Posterior vena cava (tissue), 2 donors: ENCODE results near the gene DLGAP4. TPM values are rescaled to one million over a fixed set of nuclear protein-coding genes. Genes with fewer than 3 reads are reported as not detected.

Experiments
- DNase-seq: peaks from one replicate; pipeline ENCODE4 v3.0.0-alpha.2; 2020; ENCODE audit warnings: low spot score
- intact Hi-C, 2 donors: fragments of 100-400 bp; cut with DNase I; formaldehyde crosslinking; loops; one replicate each; pipeline versions ENCODE4 v1.14.1 to v1.14.2; 2022 to 2023
- long read RNA-seq, 2 donors: library from polyadenylated mRNA; unstranded; transcript quantifications; one replicate each; pipeline ENCODE4 v2.0.0, GENCODE V29; 2020 to 2021
- total RNA-seq, 2 donors: library from RNA; stranded (reverse); fragmentation: NEBNext Ultra II Directional; extraction: Animal tissue kit (Norgen Biotek cat#: 25700); gene quantifications; one replicate each; pipeline ENCODE4 v1.2.1, GENCODE V29; 2021
- donor health status: DM: yes; HTN: yes; CAD: no.
- donor health status: DM: yes; HTN: yes; CAD: no.

The DLGAP4 gene
- 100 to 1,000 TPM; 116 to 141 TPM for total RNA-seq
- long read RNA-seq, donor 1, partial matches to known transcripts, result 9 of 41 reads
- long read RNA-seq, donor 1, other reads (novel, unspliced or antisense), result 28 of 41 reads
- long read RNA-seq, donor 2, partial matches to known transcripts, result 9 of 59 reads
- long read RNA-seq, donor 2, other reads (novel, unspliced or antisense), result 42 of 59 reads

- DNase-seq, result no peak
- intact Hi-C loops, result no loop called here
These were observed at the start of gene DLGAP4 for GRCh38 chr20:36305602-36306551. DLGAP4 (plus strand) TSS chr20:36306339; CDS start chr20:36431718, 125,379 bp downstream.

GRCh38 chr20:36259177-36260061 is 46.7 kb upstream of the DLGAP4 start:
- intact Hi-C loops, result loop anchor here in 1 of 2 donors (10.0 kb wide), 1 partner anchor 145 kb away; no protein-coding TSS in a partner anchor
- DNase-seq, result no peak

- intact Hi-C loops, result no loop called here
- DNase-seq, result no peak
These were observed 45.8 kb upstream of the DLGAP4 start for GRCh38 chr20:36260316-36260715.

- intact Hi-C loops, result no loop called here
- DNase-seq, result no peak
These were observed 44.6 kb upstream of the DLGAP4 start for GRCh38 chr20:36261389-36262105.

GRCh38 chr20:36262440-36262839 is 43.7 kb upstream of the DLGAP4 start:
- intact Hi-C loops, result no loop called here

GRCh38 chr20:36264426-36265246 is 41.5 kb upstream of the DLGAP4 start:
- DNase-seq, result no peak
- intact Hi-C loops, result no loop called here

More at GRCh38 chr20:36262440-36262839, 43.7 kb upstream of the DLGAP4 start:
- DNase-seq, result no peak

GRCh38 chr20:36266189-36266588 is 40.0 kb upstream of the DLGAP4 start:
- no peak for DNase-seq
- intact Hi-C loops, result no loop called here

- intact Hi-C loops, result no loop called here
- DNase-seq, result no peak
These were observed 38.3 kb upstream of the DLGAP4 start for GRCh38 chr20:36267605-36268381.

GRCh38 chr20:36268440-36269342 is 37.4 kb upstream of the DLGAP4 start:
- DNase-seq, result no peak
- intact Hi-C loops, result no loop called here

GRCh38 chr20:36269507-36269906 is 36.6 kb upstream of the DLGAP4 start:
- intact Hi-C loops, result no loop called here
- no peak for DNase-seq

GRCh38 chr20:36270744-36271638 is 35.1 kb upstream of the DLGAP4 start:
- no peak for DNase-seq
- intact Hi-C loops, result no loop called here

- no peak for DNase-seq
- intact Hi-C loops, result no loop called here
These were observed 34.2 kb upstream of the DLGAP4 start for GRCh38 chr20:36271639-36272546.

GRCh38 chr20:36272547-36273220 is 33.5 kb upstream of the DLGAP4 start:
- intact Hi-C loops, result no loop called here
- no peak for DNase-seq
